SK-N-SH (cell line): ENCODE data around the gene IARS2. TPM values are rescaled to one million over a fixed set of nuclear protein-coding genes. Genes with fewer than 3 reads are reported as not detected.

Experiments
- CTCF ChIA-PET: fragments of 300-600, 350-600 bp; formaldehyde crosslinking; extraction: SDS; loops from one replicate; lab custom pipeline; 2021; lab: Yijun Ruan, JAX
- POLR2A ChIA-PET: fragments of 350-600 bp; sonication (Branson Sonifier 250); formaldehyde crosslinking; extraction: SDS; loops from one replicate; lab custom pipeline; 2020; ENCODE audit warnings: antibody characterized with exemption, inconsistent platforms; lab: Yijun Ruan, JAX
- DNase-seq: peaks from one replicate; pipeline ENCODE4 v3.0.0; 2012
- H2AFZ ChIP-seq: fragments of 200-600 bp; sonication (generic); 2 replicates; pipeline ENCODE4 v1.8.1; 2016; ENCODE audit warnings: antibody characterized with exemption, mild to moderate bottlenecking, low read depth
- H3F3A ChIP-seq: fragments of 200-600 bp; sonication (generic); replicated peaks from 2 replicates; pipeline ENCODE3; 2016; ENCODE audit warnings: antibody characterized with exemption, mild to moderate bottlenecking; ENCODE audit not compliant: insufficient read depth
- H3K27ac ChIP-seq, 2 experiments: fragments of 200-500 bp in 1 of 2; fragments of 200-600 bp in 1 of 2; sonication (Bioruptor generic) in 1 of 2; sonication (generic), shearing (Covaris generic) in 1 of 2; 2 replicates each; pipeline versions ENCODE4 v1.5.1 to v1.6.1; 2014 to 2016; ENCODE audit warnings: low read depth in 2 of 2, inconsistent platforms in 1 of 2, low read length in 1 of 2, mild to moderate bottlenecking in 1 of 2, mixed read lengths in 1 of 2
- H3K27me3 ChIP-seq: fragments of 200-600 bp; sonication (generic), shearing (Covaris generic); 2 replicates; pipeline ENCODE4 v1.6.1; 2016; ENCODE audit warnings: mixed run types; ENCODE audit not compliant: insufficient read depth
- H3K36me3 ChIP-seq, 2 experiments: fragments of 200-500 bp in 1 of 2; fragments of 200-600 bp in 1 of 2; sonication (Bioruptor generic) in 1 of 2; sonication (generic) in 1 of 2; replicated peaks in 1 of 2; 2 replicates each; pipeline versions ENCODE3 to v1.5.1; 2014 to 2016; ENCODE audit warnings: low read length in 1 of 2, mild to moderate bottlenecking in 1 of 2; ENCODE audit not compliant: insufficient read depth in 2 of 2, control insufficient read depth in 1 of 2
- H3K4me1 ChIP-seq, 2 experiments: fragments of 200-500 bp in 1 of 2; fragments of 200-600 bp in 1 of 2; sonication (Bioruptor generic) in 1 of 2; sonication (generic), shearing (Covaris generic) in 1 of 2; 2 replicates each; pipeline versions ENCODE4 v1.5.1 to v1.6.1; 2014 to 2016; ENCODE audit warnings: low read depth in 1 of 2, low read length in 1 of 2, mixed run types in 1 of 2; ENCODE audit not compliant: insufficient read depth in 2 of 2, control insufficient read depth in 1 of 2
- H3K4me2 ChIP-seq: fragments of 200-600 bp; sonication (generic), shearing (Covaris generic); 2 replicates; pipeline ENCODE4 v1.6.1; 2017; ENCODE audit warnings: mixed run types
- H3K4me3 ChIP-seq, 2 experiments: fragments of 200-500 bp in 1 of 2; fragments of 200-600 bp in 1 of 2; sonication (Bioruptor generic) in 1 of 2; sonication (generic), shearing (Covaris generic) in 1 of 2; 2 replicates each; pipeline versions ENCODE4 v1.5.1 to v1.8.1; 2014 to 2016; ENCODE audit warnings: low read depth in 2 of 2, inconsistent platforms in 1 of 2, low read length in 1 of 2, mild to moderate bottlenecking in 1 of 2, mixed read lengths in 1 of 2, moderate library complexity in 1 of 2
- H3K79me2 ChIP-seq: fragments of 200-600 bp; sonication (generic); 2 replicates; pipeline ENCODE4 v1.8.1; 2017; ENCODE audit warnings: mild to moderate bottlenecking; ENCODE audit not compliant: insufficient read depth
- H3K9ac ChIP-seq: fragments of 200-600 bp; sonication (generic); 2 replicates; pipeline ENCODE4 v1.6.1; 2017; ENCODE audit warnings: mixed run types
- H3K9me2 ChIP-seq: fragments of 200-600 bp; sonication (generic); 2 replicates; pipeline ENCODE4 v1.6.1; 2017; ENCODE audit warnings: mixed run types
- H3K9me3 ChIP-seq: fragments of 200-600 bp; sonication (generic); 2 replicates; pipeline ENCODE4 v1.6.1; 2017; ENCODE audit warnings: mixed run types, mild to moderate bottlenecking, moderate library complexity
- H4K20me1 ChIP-seq: fragments of 200-600 bp; sonication (generic); 2 replicates; pipeline ENCODE4 v1.6.1; 2017; ENCODE audit warnings: mild to moderate bottlenecking, mixed run types; ENCODE audit not compliant: insufficient read depth
- CHD2 ChIP-seq: fragments of 150-350 bp; IDR thresholded peaks from 2 replicates; pipeline ENCODE4 v1.6.1; 2018; ENCODE audit warnings: low read length; ENCODE audit not compliant: partially characterized antibody
- ELF1 ChIP-seq: IDR thresholded peaks from 2 replicates; pipeline ENCODE4 v1.4.0; 2012
- EZH2phosphoT487 ChIP-seq: fragments of 200-600 bp; sonication (generic); IDR thresholded peaks from 2 replicates; pipeline ENCODE4 v1.6.1; 2017; ENCODE audit warnings: low read depth, mixed run types, mild to moderate bottlenecking, antibody characterized with exemption, moderate library complexity, borderline replicate concordance
- FOXJ3 ChIP-seq: sonication (generic); formaldehyde crosslinking; IDR thresholded peaks from 2 replicates; pipeline ENCODE4 v1.5.1; 2020; ENCODE audit warnings: mild to moderate bottlenecking, missing genetic modification reagents
- NRF1 ChIP-seq: IDR thresholded peaks from 2 replicates; pipeline ENCODE4 v1.6.1; 2012; ENCODE audit warnings: low read depth, mild to moderate bottlenecking, low read length
- RAD21 ChIP-seq: IDR thresholded peaks from 2 replicates; pipeline ENCODE4 v1.6.1; 2012; ENCODE audit warnings: mild to moderate bottlenecking, low read length
- SIN3A ChIP-seq: IDR thresholded peaks from 2 replicates; pipeline ENCODE4 v1.6.1; 2012; ENCODE audit warnings: low read depth, mild to moderate bottlenecking, low read length, moderate library complexity, borderline replicate concordance
- SMC3 ChIP-seq: IDR thresholded peaks from 2 replicates; pipeline ENCODE4 v1.6.1; 2012; ENCODE audit warnings: low read depth, low read length, improper control_type of control experiment
- WGBS: methylation state at CpG from one replicate; pipeline ENCODE4 v1.1.6; 2017; ENCODE audit warnings: low lambda C conversion rate; 5-methylcytosine and 5-hydroxymethylcytosine counted together
- polyA plus RNA-seq, 3 experiments: library from polyadenylated mRNA; depleted of rRNA; stranded (reverse); fragments of >200 nt; gene quantifications; 2 replicates each; pipeline ENCODE4 v1.2.3, GENCODE V29; 2012
- TF ChIP-seq, protein P1 (sequence below): fragments of 200-600 bp; sonication (generic); IDR thresholded peaks from 2 replicates; pipeline ENCODE4 v1.6.1; 2017; ENCODE audit warnings: antibody characterized with exemption, mild to moderate bottlenecking, moderate library complexity
- TF ChIP-seq, protein P2 (sequence below): fragments of 150-350 bp; IDR thresholded peaks from 2 replicates; pipeline ENCODE4 v1.6.1; 2017; ENCODE audit warnings: antibody characterized with exemption, low read length, low read depth, borderline replicate concordance
- TF ChIP-seq, protein P3 (sequence below): IDR thresholded peaks from 2 replicates; pipeline ENCODE4 v1.4.0; 2012; ENCODE audit warnings: low read depth

Gene IARS2
- polyA plus RNA-seq, 1 of the 3 experiments (the other 2 are of a cell fraction), result 25.7 TPM

DNA sequence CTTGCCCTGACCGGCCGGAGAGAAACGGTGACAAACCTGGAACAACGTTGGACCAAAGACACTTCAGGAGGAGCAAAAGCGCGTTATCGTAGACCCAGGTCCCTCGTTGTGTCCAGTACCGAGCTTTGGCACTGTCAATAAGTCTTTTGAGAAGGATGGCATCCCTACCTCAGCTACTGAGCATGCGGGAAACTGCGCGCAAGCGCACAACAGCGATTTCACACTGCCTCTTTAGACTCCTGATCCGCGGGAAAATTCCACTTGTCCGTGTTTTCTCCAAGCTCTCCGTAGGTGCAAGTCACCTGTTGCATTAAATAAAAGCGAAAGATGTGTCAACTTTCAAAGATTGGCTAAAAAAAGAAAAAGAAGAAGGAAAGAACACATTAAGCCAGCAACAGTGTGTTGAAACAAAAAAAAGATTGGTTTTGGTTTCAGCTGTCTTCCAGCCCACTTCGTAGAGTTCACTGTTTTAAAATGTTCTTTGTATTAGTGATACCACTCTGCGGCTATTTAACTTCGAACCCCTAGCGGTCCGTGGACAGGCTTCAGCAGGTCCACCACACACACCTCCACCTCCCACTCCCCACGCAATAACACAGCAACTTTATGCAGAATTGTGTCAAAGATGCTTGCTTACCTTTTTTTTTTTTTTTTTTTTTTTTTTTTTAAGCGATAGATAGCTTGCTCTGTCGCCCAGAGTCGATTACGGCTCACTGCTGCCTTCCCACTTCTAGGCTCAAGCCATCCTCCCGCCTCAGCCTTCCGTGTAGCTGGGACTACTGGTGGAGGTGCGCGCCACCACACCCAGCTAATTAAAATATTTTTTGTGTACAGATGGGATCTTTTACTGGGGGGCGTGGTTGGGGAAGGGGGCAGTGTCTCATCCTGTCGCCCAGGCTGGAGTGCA, 4.0 kb upstream of the IARS2 start, which contains the start of gene BPNT1 (continued):
- TF ChIP-seq EZH2phosphoT487, result no peak
- TF ChIP-seq, protein P1, sequence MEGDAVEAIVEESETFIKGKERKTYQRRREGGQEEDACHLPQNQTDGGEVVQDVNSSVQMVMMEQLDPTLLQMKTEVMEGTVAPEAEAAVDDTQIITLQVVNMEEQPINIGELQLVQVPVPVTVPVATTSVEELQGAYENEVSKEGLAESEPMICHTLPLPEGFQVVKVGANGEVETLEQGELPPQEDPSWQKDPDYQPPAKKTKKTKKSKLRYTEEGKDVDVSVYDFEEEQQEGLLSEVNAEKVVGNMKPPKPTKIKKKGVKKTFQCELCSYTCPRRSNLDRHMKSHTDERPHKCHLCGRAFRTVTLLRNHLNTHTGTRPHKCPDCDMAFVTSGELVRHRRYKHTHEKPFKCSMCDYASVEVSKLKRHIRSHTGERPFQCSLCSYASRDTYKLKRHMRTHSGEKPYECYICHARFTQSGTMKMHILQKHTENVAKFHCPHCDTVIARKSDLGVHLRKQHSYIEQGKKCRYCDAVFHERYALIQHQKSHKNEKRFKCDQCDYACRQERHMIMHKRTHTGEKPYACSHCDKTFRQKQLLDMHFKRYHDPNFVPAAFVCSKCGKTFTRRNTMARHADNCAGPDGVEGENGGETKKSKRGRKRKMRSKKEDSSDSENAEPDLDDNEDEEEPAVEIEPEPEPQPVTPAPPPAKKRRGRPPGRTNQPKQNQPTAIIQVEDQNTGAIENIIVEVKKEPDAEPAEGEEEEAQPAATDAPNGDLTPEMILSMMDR, result peak; percentile 19; the same call in 1 of the 2 replicates
- TF ChIP-seq NRF1, result peak; percentile 73
- TF ChIP-seq FOXJ3 (CRISPR knock-in tag), result no peak
- TF ChIP-seq SMC3, result no peak
- 0 out of 2 replicates have a peak, but pooled peaks have one; percentile 76 for TF ChIP-seq SIN3A
- TF ChIP-seq CHD2, result peak; percentile 83
- TF ChIP-seq, protein P2, sequence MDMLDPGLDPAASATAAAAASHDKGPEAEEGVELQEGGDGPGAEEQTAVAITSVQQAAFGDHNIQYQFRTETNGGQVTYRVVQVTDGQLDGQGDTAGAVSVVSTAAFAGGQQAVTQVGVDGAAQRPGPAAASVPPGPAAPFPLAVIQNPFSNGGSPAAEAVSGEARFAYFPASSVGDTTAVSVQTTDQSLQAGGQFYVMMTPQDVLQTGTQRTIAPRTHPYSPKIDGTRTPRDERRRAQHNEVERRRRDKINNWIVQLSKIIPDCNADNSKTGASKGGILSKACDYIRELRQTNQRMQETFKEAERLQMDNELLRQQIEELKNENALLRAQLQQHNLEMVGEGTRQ, result no peak

DNA sequence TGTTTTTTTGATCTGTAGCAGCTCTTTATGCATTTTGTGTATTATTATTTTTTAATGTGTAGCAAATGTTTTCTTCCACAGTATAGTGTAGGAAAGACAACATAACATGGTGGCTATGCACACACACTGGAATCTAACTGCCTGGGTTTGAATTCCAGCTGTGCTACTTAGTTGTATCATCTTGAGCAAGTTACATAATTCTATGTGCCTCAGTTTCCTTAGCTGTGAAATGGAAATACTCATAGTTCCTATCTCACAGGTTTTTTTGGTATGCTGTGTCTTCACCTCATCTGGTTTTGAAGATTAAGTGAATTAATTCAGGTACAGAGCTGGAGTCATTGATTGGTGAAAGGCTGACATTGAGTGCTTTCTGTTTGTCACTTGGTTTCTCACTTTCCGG, 1.2 kb upstream of the IARS2 start:
- Histone ChIP-seq H2AFZ (no peak overlapping the region), H3K27me3 (no peaks in the 10 kb centered on the region), H3K9me3 (no peaks in the 10 kb centered on the region), H3K9ac (no peak overlapping the region), H3F3A (peaks cover 4% of the 10 kb centered on the region), H3K27ac (no peak overlapping the region), H3K36me3 (peaks cover 12 to 14% of the 10 kb centered on the region in 2 experiments), H3K4me2 (no peak overlapping the region), H4K20me1 (no peaks in the 10 kb centered on the region), H3K79me2 (peaks cover 54% of the 10 kb centered on the region), H3K4me1 (peaks cover 9 to 10% of the 10 kb centered on the region in 2 experiments), H3K9me2 (no peaks in the 10 kb centered on the region), H3K4me3 (no peak overlapping the region)
- 100% methylated on average over 1 of the region's 1 CpG for WGBS
- no peak for DNase-seq
- ChIA-PET CTCF (interaction anchor here (1.7 kb wide), 1 partner anchor 8 kb away, joined by 4 read pairs; no protein-coding TSS in a partner anchor), POLR2A (no interaction called here)
- TF ChIP-seq SIN3A, result no peak
- TF ChIP-seq, protein P3, sequence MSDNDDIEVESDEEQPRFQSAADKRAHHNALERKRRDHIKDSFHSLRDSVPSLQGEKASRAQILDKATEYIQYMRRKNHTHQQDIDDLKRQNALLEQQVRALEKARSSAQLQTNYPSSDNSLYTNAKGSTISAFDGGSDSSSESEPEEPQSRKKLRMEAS, result no peak
- no peak for TF ChIP-seq ELF1
- TF ChIP-seq CHD2, result no peak
- no peak for TF ChIP-seq RAD21
